Measurements from ENCODE around the gene ZNF23.

ZNF23 gene

GRCh38 chr16:71432906-71433305 is 29.1 kb downstream of the ZNF23 start:
- ChIA-PET CTCF (no interaction called here), POLR2A (interaction anchor here (0.7 kb wide), 1 partner anchor 98 kb away, joined by 3 read pairs; no protein-coding TSS in a partner anchor)
- TF ChIP-seq HDGF (IDR thresholded peaks at IDR 0.05; ENCODE audit: borderline replicate concordance): no peak
- TF ChIP-seq L3MBTL2 (conservative IDR thresholded peaks at IDR 0.05): no peak
- TF ChIP-seq SUZ12 (IDR thresholded peaks at IDR 0.05): no peak
- no peak for TF ChIP-seq SP1 (IDR thresholded peaks at IDR 0.05)
- DNase-seq (ENCODE audit: extremely low spot score): no peak

- no peak for TF ChIP-seq FOXM1 (IDR thresholded peaks at IDR 0.05; ENCODE audit: borderline replicate concordance)
- no peak for TF ChIP-seq SP1 (IDR thresholded peaks at IDR 0.05)
- no peak for TF ChIP-seq HDGF (IDR thresholded peaks at IDR 0.05; ENCODE audit: borderline replicate concordance)
- TF ChIP-seq L3MBTL2 (conservative IDR thresholded peaks at IDR 0.05): no peak
- TF ChIP-seq FOXA1 (IDR thresholded peaks at IDR 0.05): no peak
- TF ChIP-seq TARDBP (IDR thresholded peaks at IDR 0.05): no peak
- TF ChIP-seq ARNT (IDR thresholded peaks at IDR 0.05): no peak
- TF ChIP-seq SUZ12 (IDR thresholded peaks at IDR 0.05): no peak
- TF ChIP-seq FOXK2 (IDR thresholded peaks at IDR 0.05): no peak
- no peak for TF ChIP-seq PKNOX1 (IDR thresholded peaks at IDR 0.05)
- no peak for TF ChIP-seq LEF1 (IDR thresholded peaks at IDR 0.05; ENCODE audit: borderline replicate concordance)
- ChIA-PET POLR2A (no interaction called here), CTCF (no interaction called here)
- DNase-seq (ENCODE audit: extremely low spot score): no peak
Measured at GRCh38 chr16:71431991-71432390, 30.1 kb downstream of the ZNF23 start.

- TF ChIP-seq NFRKB (IDR thresholded peaks at IDR 0.05) (no peak), BHLHE40 (IDR thresholded peaks at IDR 0.05; ENCODE audit: borderline replicate concordance) (no peak), TARDBP (IDR thresholded peaks at IDR 0.05) (no peak), LEF1 (IDR thresholded peaks at IDR 0.05; ENCODE audit: borderline replicate concordance) (no peak)
- ChIA-PET CTCF (no interaction called here), POLR2A (no interaction called here)
- DNase-seq (ENCODE audit: extremely low spot score): no peak
Measured at GRCh38 chr16:71431176-71431575, 30.9 kb downstream of the ZNF23 start.

- TF ChIP-seq CTBP1 (IDR thresholded peaks at IDR 0.05; ENCODE audit: borderline replicate concordance): no peak
- no peak for TF ChIP-seq HDGF (IDR thresholded peaks at IDR 0.05; ENCODE audit: borderline replicate concordance)
- no peak for TF ChIP-seq TARDBP (IDR thresholded peaks at IDR 0.05)
- no peak for TF ChIP-seq ARNT (IDR thresholded peaks at IDR 0.05)
- no peak for TF ChIP-seq ELF4 (IDR thresholded peaks at IDR 0.05)
- TF ChIP-seq FOXK2 (IDR thresholded peaks at IDR 0.05): no peak
- no peak for TF ChIP-seq NFRKB (IDR thresholded peaks at IDR 0.05)
- TF ChIP-seq BHLHE40 (IDR thresholded peaks at IDR 0.05; ENCODE audit: borderline replicate concordance): no peak
- no peak for TF ChIP-seq ZNF384 (IDR thresholded peaks at IDR 0.05)
- no peak for TF ChIP-seq SP1 (IDR thresholded peaks at IDR 0.05)
- TF ChIP-seq SUZ12 (IDR thresholded peaks at IDR 0.05): no peak
- CTCF ChIA-PET: no interaction called here
- DNase-seq (ENCODE audit: extremely low spot score): no peak
- POLR2A ChIA-PET: interaction anchor here (2.1 kb wide), 1 partner anchor 31 kb away, joined by 7 read pairs; the partner anchor contains the start of gene ZNF23
Measured at GRCh38 chr16:71430744-71431143, 31.3 kb downstream of the ZNF23 start.

- no peak for DNase-seq (ENCODE audit: extremely low spot score)
- ChIA-PET CTCF (no interaction called here), POLR2A (interaction anchor here (2.1 kb wide), 1 partner anchor 33 kb away, joined by 7 read pairs; the partner anchor contains the start of gene ZNF23)
- TF ChIP-seq ARNT (IDR thresholded peaks at IDR 0.05): no peak
- no peak for TF ChIP-seq BHLHE40 (IDR thresholded peaks at IDR 0.05; ENCODE audit: borderline replicate concordance)
- TF ChIP-seq ZNF384 (IDR thresholded peaks at IDR 0.05): no peak
- TF ChIP-seq ELF4 (IDR thresholded peaks at IDR 0.05): no peak
- TF ChIP-seq SUZ12 (IDR thresholded peaks at IDR 0.05): no peak
- TF ChIP-seq TARDBP (IDR thresholded peaks at IDR 0.05): no peak
- no peak for TF ChIP-seq HDGF (IDR thresholded peaks at IDR 0.05; ENCODE audit: borderline replicate concordance)
- no peak for TF ChIP-seq FOXM1 (IDR thresholded peaks at IDR 0.05; ENCODE audit: borderline replicate concordance)
- no peak for TF ChIP-seq CTBP1 (IDR thresholded peaks at IDR 0.05; ENCODE audit: borderline replicate concordance)
- no peak for TF ChIP-seq FOXK2 (IDR thresholded peaks at IDR 0.05)
- TF ChIP-seq FOXA1 (IDR thresholded peaks at IDR 0.05): no peak
- TF ChIP-seq SP1 (IDR thresholded peaks at IDR 0.05): no peak
- no peak for TF ChIP-seq NFRKB (IDR thresholded peaks at IDR 0.05)
- TF ChIP-seq LEF1 (IDR thresholded peaks at IDR 0.05; ENCODE audit: borderline replicate concordance): no peak
- no peak for TF ChIP-seq PKNOX1 (IDR thresholded peaks at IDR 0.05)
- no peak for TF ChIP-seq L3MBTL2 (conservative IDR thresholded peaks at IDR 0.05)
Measured at GRCh38 chr16:71429581-71429980, 32.5 kb downstream of the ZNF23 start.

GRCh38 chr16:71428883-71429282 is 33.2 kb downstream of the ZNF23 start:
- ChIA-PET POLR2A (interaction anchor here (2.1 kb wide), 1 partner anchor 33 kb away, joined by 7 read pairs; the partner anchor contains the start of gene ZNF23), CTCF (no interaction called here)
- no peak for TF ChIP-seq L3MBTL2 (conservative IDR thresholded peaks at IDR 0.05)
- no peak for TF ChIP-seq FOXM1 (IDR thresholded peaks at IDR 0.05; ENCODE audit: borderline replicate concordance)
- no peak for DNase-seq (ENCODE audit: extremely low spot score)

GRCh38 chr16:71428385-71428784 is 33.7 kb downstream of the ZNF23 start:
- CTCF ChIA-PET: no interaction called here
- POLR2A ChIA-PET: interaction anchor here (2.1 kb wide), 1 partner anchor 34 kb away, joined by 7 read pairs; the partner anchor contains the start of gene ZNF23
- TF ChIP-seq FOXA1 (IDR thresholded peaks at IDR 0.05) (no peak), ZNF384 (IDR thresholded peaks at IDR 0.05) (no peak), CTBP1 (IDR thresholded peaks at IDR 0.05; ENCODE audit: borderline replicate concordance) (no peak), LEF1 (IDR thresholded peaks at IDR 0.05; ENCODE audit: borderline replicate concordance) (no peak), PKNOX1 (IDR thresholded peaks at IDR 0.05) (no peak), HDGF (IDR thresholded peaks at IDR 0.05; ENCODE audit: borderline replicate concordance) (no peak), L3MBTL2 (conservative IDR thresholded peaks at IDR 0.05) (no peak), BHLHE40 (IDR thresholded peaks at IDR 0.05; ENCODE audit: borderline replicate concordance) (no peak), ARNT (IDR thresholded peaks at IDR 0.05) (no peak), NFRKB (IDR thresholded peaks at IDR 0.05) (no peak), SUZ12 (IDR thresholded peaks at IDR 0.05) (no peak), SP1 (IDR thresholded peaks at IDR 0.05) (no peak), TARDBP (IDR thresholded peaks at IDR 0.05) (no peak), ELF4 (IDR thresholded peaks at IDR 0.05) (no peak), FOXM1 (IDR thresholded peaks at IDR 0.05; ENCODE audit: borderline replicate concordance) (no peak), FOXK2 (IDR thresholded peaks at IDR 0.05) (no peak)
- DNase-seq (ENCODE audit: extremely low spot score): no peak
